Activated gamma-delta T cell (primary cell): Measurements from ENCODE around the gene RNGTT.
"Not testable (repeated sequence)": the region's sequence is repeated elsewhere in the genome, so short reads cannot be mapped to it uniquely, and the experiment has no call there.

Source experiments
- DNase-seq: peaks from one replicate; lab custom pipeline; 2025; lab: John Stamatoyannopoulos, UW

The RNGTT gene

DNA sequence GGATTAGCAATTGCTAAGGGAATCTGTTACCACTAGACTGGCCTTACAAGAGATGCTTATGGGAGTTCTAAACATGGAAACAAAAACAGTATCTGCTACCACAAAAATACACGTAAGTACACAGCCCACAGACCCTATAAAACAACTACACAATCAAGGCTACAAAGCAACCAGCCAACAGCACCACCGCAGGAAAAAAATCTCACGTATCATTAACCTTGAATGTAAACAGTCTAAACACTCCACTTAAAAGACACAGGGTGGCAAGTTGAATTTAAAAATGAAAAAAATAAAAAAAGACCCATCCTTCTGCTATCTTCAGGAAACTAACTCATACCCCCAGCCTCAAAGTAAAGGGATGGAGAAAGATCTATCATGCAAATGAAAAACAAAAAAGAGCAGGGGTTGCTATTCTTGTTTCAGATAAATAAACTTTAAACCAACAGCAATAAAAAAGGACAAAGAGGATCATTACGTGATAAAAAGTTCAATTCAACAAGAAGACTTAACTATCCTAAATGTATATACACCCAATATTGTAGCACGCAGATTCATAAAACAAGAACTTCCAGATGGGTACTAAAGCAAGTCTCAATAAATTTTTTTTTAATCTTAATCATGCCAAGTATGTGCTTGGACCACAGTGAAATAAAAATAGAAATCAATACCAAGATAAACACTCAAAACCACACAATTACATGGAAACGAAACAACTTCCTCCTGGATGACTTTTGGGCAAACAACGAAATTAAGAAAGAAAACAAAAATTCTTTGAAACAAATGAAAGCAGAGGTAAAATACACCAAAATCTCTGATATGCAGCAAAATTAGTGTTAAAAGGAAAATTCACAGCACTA is 52.3 kb downstream of the RNGTT start:
- DNase-seq: no peak

DNA sequence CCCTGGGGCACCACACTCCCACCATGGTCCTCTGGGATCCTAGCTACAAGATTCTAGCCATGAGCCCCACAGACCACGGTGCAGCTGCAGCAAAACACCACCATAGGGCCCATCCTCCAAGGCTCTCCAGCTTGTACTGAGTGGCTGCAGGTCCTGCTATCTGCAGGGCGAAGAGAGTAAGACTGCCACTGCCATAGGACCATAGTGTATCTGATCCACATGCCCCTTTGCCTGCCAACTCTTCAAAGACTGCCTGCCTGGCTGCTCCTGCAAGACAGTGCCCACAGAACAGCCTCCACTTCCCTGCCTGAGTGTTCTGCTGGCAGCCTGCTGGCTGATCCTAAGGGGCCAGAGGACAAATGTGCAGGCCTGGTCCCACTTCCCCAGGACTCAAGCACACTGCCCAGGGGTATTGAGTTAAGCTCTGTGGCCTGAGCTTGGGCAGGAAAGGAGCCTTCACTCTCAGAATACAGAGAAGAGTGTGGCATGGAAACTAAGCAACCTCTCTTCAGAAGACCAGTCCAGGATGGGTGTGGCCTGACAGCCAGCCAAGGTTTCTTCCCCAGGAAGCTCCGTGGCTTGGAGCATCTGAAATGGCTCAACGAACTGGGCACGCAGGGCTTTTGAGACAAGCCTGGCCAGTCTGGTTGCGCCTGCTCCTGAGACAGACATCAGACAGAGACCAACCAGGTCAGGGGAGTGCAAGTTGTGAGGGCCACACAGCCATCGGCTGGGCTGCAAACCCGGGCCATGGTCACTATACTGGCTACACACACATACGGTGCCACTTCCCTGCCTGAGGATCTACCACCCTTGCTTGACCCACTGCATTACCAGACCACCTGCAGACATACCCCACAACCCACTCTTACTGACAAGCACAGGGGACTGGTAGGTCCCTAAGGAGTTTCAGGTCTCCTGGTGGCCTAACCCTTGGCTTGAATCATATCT is 54.5 kb downstream of the RNGTT start:
- no peak for DNase-seq

DNA sequence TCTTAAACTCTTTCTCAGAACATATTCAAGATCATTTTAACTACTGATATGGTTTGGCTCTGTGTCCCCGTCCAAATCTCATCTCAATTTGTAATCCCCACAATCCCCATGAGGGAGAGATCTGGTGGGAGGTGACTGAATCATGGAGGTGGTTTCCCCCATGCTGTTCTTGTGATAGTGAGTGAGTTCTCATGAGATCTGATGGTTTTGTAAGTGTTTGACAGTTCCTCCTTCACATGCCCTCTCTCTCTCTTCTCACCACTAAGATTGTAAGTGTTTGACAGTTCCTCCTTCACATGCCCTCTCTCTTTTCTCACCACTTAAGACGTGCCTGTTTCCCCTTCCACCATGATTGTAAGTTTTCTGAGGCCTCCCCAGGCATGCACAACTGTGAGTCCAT is 56.3 kb downstream of the RNGTT start:
- not testable (repeated sequence) for DNase-seq

DNA sequence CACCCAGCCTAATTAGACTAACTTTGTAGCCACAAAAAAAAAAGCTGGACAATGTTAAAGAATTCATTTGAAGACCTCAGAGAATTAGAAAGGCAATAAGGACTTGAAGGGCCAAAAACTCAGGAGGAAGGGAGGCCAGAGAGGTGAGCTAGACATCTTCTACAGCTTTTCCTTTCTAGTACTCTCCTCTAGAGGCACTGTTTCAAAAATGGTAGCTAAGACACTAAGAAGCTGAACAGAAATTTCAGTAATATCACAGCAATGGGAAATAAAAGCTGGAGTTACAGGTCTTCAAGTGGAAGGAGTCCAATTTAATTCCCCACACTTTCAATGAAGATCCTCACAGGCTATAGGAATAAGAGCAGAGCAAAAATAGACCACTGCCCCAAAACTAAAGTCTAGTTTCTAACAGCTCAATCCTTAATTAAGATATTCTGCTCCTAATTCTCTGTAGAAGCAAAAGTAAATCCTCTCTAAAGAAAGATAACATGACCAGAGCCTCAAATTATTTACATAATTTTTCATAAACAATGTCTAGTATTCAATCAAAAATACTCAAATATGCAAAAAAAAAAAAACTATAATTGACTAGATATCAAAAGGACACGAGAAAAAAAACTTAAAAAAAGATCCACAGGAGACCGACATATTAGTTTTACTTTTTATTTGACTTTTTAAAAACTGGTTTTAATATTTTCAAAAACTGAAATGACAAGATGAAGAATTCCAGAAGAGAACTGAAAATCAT is 63.7 kb downstream of the RNGTT start:
- DNase-seq: no peak

- no peak for DNase-seq
Observed at GRCh38 chr6:88895911-88896310, 67.5 kb downstream of the RNGTT start.

DNA sequence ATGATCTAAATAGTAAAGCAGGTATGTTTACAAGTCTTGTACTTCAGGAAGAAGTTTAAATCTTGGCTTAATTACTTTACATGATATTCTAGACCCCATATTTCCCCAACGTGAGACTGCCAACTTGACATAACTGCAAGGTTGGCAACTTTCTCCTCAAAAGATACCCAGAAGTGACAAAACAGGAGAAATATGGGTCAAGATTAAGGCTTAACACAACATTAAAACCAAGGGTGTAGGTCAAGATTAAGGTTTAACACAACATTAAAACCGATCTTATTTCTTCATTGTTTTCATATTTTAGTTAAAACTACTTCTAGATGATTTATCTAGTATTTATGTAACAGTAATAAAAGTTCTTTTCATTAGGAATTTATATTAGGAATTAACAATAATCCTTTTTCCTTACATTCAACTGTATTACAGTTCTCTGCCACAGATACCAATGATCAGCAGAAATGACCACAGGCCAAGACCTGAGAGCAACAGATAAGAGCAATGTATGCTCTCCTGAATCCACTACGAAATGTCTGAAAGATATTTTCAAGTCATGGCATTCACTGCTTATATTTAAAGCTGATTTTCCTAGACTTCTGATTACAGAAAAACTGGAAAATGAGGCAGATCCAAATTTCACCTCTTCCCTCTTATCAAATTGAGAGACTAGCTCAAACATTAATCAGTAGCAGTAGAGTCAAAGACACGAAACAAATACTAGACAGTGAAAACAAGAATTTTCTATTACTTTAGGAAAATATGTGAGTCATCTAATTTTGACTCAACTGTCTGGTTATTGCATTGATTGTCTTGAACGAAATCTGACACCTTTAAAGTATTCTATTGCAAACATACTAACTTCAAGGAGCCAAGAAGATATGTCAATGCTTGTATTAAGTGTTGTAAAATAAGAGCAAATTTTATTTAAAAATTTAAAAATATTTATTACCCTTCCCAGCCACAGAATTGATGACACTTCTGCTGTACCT is 72.3 kb downstream of the RNGTT start:
- no peak for DNase-seq

DNA sequence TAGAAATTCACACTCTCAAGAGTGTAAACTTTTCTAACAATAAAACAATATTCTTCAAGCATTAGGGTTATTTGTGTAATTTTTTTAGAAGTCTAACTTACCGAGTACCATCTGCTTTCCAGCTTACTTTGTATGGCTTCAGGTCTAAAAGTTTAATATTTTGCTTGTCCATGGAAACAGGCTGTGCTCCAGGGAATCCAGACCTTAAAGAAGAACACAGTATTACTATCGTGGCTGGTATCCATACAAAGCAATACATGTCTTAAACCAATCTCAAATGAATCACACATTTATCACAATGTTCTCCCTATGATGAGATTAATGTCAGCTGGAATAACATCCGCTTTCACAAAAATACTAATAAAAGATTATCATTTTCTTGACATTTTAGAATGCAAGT is 73.0 kb downstream of the RNGTT start:
- DNase-seq: no peak

- DNase-seq: no peak
Observed at GRCh38 chr6:88884361-88884760, 79.1 kb downstream of the RNGTT start.

- no peak for DNase-seq
Observed at GRCh38 chr6:88882536-88882935, 80.9 kb downstream of the RNGTT start.

- no peak for DNase-seq
Observed at GRCh38 chr6:88881451-88881850, 82.0 kb downstream of the RNGTT start.

- DNase-seq: no peak
Observed at GRCh38 chr6:88880021-88880420, 83.4 kb downstream of the RNGTT start.

DNA sequence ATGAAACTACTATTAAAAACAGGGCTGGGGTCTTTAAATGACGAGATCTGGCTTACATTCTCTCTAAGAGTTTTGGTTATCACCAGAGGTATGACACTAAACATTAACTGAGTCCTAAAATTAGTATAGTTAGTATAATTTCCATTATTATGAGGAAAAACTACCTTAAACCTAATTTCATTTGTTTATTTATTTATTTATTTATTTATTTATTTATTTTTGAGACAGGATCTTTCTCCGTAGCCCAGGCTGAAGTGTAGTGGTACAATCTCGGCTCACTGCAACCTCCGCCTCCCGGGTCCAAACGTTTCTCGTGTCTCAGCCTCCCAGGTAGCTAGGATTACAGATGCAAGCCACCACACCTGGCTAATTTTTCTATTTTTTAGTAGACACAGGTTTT is 85.5 kb downstream of the RNGTT start:
- DNase-seq: no peak

GRCh38 chr6:88872962-88873361 is 90.5 kb downstream of the RNGTT start:
- DNase-seq: no peak

DNA sequence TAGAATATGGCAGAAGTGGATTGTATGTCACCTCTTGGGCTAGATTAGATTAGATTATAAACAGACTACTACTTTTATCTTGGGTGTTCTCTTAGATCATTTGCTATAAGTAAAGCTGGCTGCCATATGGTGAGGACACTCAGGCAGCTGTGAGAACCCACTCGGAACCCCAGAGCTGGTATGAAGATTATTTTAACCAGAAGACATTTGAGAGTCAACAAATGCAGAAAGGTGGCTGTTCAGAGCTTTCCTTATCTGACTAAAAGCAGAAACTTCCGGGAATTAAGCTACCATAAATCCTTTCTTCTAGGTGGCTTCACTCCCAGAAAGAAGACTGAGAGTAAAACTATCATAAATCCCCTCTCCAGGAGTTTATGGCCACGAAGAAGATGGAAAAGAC is 91.9 kb downstream of the RNGTT start:
- no peak for DNase-seq

- no peak for DNase-seq
Observed at GRCh38 chr6:88870717-88871330, 92.6 kb downstream of the RNGTT start.

- no peak for DNase-seq
Observed at GRCh38 chr6:88869263-88870020, 94.0 kb downstream of the RNGTT start.

GRCh38 chr6:88867841-88868731 is 95.3 kb downstream of the RNGTT start:
- no peak for DNase-seq

DNA sequence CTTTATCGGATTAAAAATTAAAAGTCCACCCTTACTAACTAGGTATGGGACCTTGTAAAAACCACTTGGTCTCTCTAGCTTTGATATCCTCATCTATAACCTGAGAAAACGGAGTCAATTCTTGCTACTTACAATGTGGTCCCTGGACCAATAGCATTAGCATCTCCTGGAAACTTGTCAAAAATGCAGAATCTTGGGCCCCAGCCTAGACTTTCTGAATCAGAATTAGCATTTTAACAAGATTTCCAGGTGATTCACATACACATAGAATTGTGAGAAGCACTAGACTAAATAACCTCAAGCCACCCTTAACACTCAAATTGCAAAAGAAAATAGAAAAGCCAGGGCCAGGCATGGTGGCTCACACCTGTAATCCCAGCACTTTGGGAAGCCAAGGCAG is 96.6 kb downstream of the RNGTT start:
- DNase-seq: no peak

GRCh38 chr6:88865275-88865674 is 98.1 kb downstream of the RNGTT start:
- DNase-seq: no peak
